HCT116 (cell line): ENCODE data around the gene GPR173. TPM values are rescaled to one million over a fixed set of nuclear protein-coding genes. Genes with fewer than 3 reads are reported as not detected.

ENCODE experiments used
- ATAC-seq: fragments of 200-7000 bp; cut with Tn5 transposase; 2 replicates; pipeline ENCODE4 v1.9.1; 2020; ENCODE audit warnings: mild to moderate bottlenecking, moderate library complexity
- BruUV-seq: library from RNA; stranded (reverse); fragments of 400-500 nt; replicated peaks from 2 replicates; lab custom pipeline; 2021; lab: Mats Ljungman, UMichigan
- CTCF ChIA-PET: fragments of 300-600 bp; sonication (Branson Sonifier 250); formaldehyde crosslinking; loops from one replicate; lab custom pipeline; 2021; ENCODE audit warnings: antibody characterized with exemption; lab: Charles Lee
- POLR2A ChIA-PET: fragments of 300-600, 350-600 bp; sonication (Branson Sonifier 250); formaldehyde crosslinking; loops from one replicate; lab custom pipeline; 2021; ENCODE audit warnings: antibody characterized with exemption; lab: Charles Lee
- RAD21 ChIA-PET, 2 experiments: fragments of 300-600 bp; sonication (Branson Sonifier 250); formaldehyde crosslinking; loops; one replicate each; lab custom pipeline; 2023; ENCODE audit warnings: low total read pairs in 2 of 2; ENCODE audit not compliant: uncharacterized antibody in 2 of 2, unreplicated experiment in 2 of 2, low non-redundant PET in 1 of 2; lab: Charles Lee
- DNase-seq: peaks from one replicate; pipeline ENCODE4 v3.0.0-alpha.2; 2010; ENCODE audit warnings: low read depth, low spot score
- H2AFZ ChIP-seq: fragments of 200-600 bp; shearing (Covaris generic), sonication (generic); 2 replicates; pipeline ENCODE4 v1.6.1; 2017; ENCODE audit warnings: low read depth, mixed run types, mixed read lengths, antibody characterized with exemption, low read length; ENCODE audit not compliant: poor library complexity, severe bottlenecking
- H3K27ac ChIP-seq: 2 replicates; pipeline ENCODE4 v1.5.1; 2012; ENCODE audit warnings: low read depth, low read length
- H3K27me3 ChIP-seq: fragments of 200-600 bp; sonication (generic); 2 replicates; pipeline ENCODE4 v1.6.1; 2016; ENCODE audit warnings: mixed run types, low read length, mixed read lengths; ENCODE audit not compliant: insufficient read depth
- H3K36me3 ChIP-seq, 2 experiments: fragments of 200-500 bp in 1 of 2; fragments of 200-600 bp in 1 of 2; sonication (Bioruptor generic) in 1 of 2; sonication (generic) in 1 of 2; 2 replicates each; pipeline versions ENCODE4 v1.5.1 to v1.6.1; 2014 to 2016; ENCODE audit warnings: low read length in 2 of 2, inconsistent platforms in 1 of 2, mixed read lengths in 1 of 2, mixed run types in 1 of 2; ENCODE audit not compliant: insufficient read depth in 2 of 2, control insufficient read depth in 1 of 2
- H3K4me1 ChIP-seq, 2 experiments: fragments of 200-600 bp in 1 of 2; sonication (generic) in 1 of 2; 2 replicates each; pipeline versions ENCODE4 v1.5.1 to v1.6.1; 2012 to 2017; ENCODE audit warnings: low read length in 2 of 2, inconsistent platforms in 1 of 2, mild to moderate bottlenecking in 1 of 2, mixed read lengths in 1 of 2, mixed run types in 1 of 2, moderate library complexity in 1 of 2; ENCODE audit not compliant: insufficient read depth in 2 of 2, control insufficient read depth in 1 of 2
- H3K4me2 ChIP-seq: fragments of 200-600 bp; sonication (generic); 2 replicates; pipeline ENCODE4 v1.6.1; 2017; ENCODE audit warnings: mixed run types, low read length, mixed read lengths
- H3K4me3 ChIP-seq, 2 experiments: fragments of 200-600 bp in 1 of 2; sonication (generic) in 1 of 2; replicated peaks in 1 of 2; 2 replicates each; pipeline ENCODE4 v1.5.1; 2011 to 2016; ENCODE audit warnings: low read length in 2 of 2, control low read depth in 1 of 2, low read depth in 1 of 2, mild to moderate bottlenecking in 1 of 2, mixed read lengths in 1 of 2, mixed run types in 1 of 2
- H3K79me2 ChIP-seq: fragments of 200-600 bp; sonication (generic); 2 replicates; pipeline ENCODE4 v1.6.1; 2017; ENCODE audit warnings: mild to moderate bottlenecking, mixed run types, low read length, moderate library complexity, mixed read lengths; ENCODE audit not compliant: insufficient read depth
- H3K9ac ChIP-seq: fragments of 200-600 bp; sonication (generic); 2 replicates; pipeline ENCODE4 v1.6.1; 2016; ENCODE audit warnings: low read length, mixed read lengths
- H3K9me2 ChIP-seq: fragments of 200-600 bp; sonication (generic), shearing (Covaris generic); 2 replicates; pipeline ENCODE4 v1.6.1; 2017; ENCODE audit warnings: mixed run types, mild to moderate bottlenecking, moderate library complexity; ENCODE audit not compliant: insufficient read depth
- H3K9me3 ChIP-seq, 2 experiments: fragments of 200-500 bp in 1 of 2; fragments of 200-600 bp in 1 of 2; sonication (Bioruptor generic) in 1 of 2; sonication (generic) in 1 of 2; 2 replicates each; pipeline ENCODE4 v1.6.1; 2014 to 2017; ENCODE audit warnings: low read length in 2 of 2, mixed read lengths in 2 of 2, inconsistent platforms in 1 of 2, low read depth in 1 of 2, mild to moderate bottlenecking in 1 of 2, mixed run types in 1 of 2, moderate library complexity in 1 of 2; ENCODE audit not compliant: control insufficient read depth in 1 of 2, insufficient read depth in 1 of 2
- H4K20me1 ChIP-seq: fragments of 200-600 bp; sonication (generic), shearing (Covaris generic); 2 replicates; pipeline ENCODE4 v1.6.1; 2017; ENCODE audit warnings: mixed run types, mild to moderate bottlenecking, moderate library complexity; ENCODE audit not compliant: insufficient read depth
- ATF3 ChIP-seq: IDR thresholded peaks from 2 replicates; pipeline ENCODE4 v1.6.1; 2012
- CBX3 ChIP-seq: IDR thresholded peaks from 2 replicates; pipeline ENCODE4 v1.6.1; 2012; ENCODE audit warnings: low read depth
- CTCF ChIP-seq, 3 experiments: fragments of 200-600 bp in 1 of 3; sonication (generic) in 1 of 3; IDR thresholded peaks in 2 of 3; conservative IDR thresholded peaks in 1 of 3; 2 replicates each; pipeline ENCODE4 v1.5.1; 2012 to 2017; ENCODE audit warnings: low read depth in 2 of 3, low read length in 2 of 3, antibody characterized with exemption in 1 of 3, borderline replicate concordance in 1 of 3, control low read depth in 1 of 3, mild to moderate bottlenecking in 1 of 3, mixed read lengths in 1 of 3, mixed run types in 1 of 3, moderate library complexity in 1 of 3; ENCODE audit not compliant: insufficient read depth in 1 of 3
- ELF1 ChIP-seq: IDR thresholded peaks from 2 replicates; pipeline ENCODE4 v1.6.1; 2012; ENCODE audit warnings: low read depth, borderline replicate concordance
- FOSL1 ChIP-seq: IDR thresholded peaks from 2 replicates; pipeline ENCODE4 v1.6.1; 2012; ENCODE audit warnings: low read depth
- JUND ChIP-seq: IDR thresholded peaks from 2 replicates; pipeline ENCODE4 v1.6.1; 2012
- MAX ChIP-seq: IDR thresholded peaks from 2 replicates; pipeline ENCODE4 v1.6.1; 2012
- POLR2A ChIP-seq: IDR thresholded peaks from 2 replicates; pipeline ENCODE4 v1.7.0; 2011; ENCODE audit warnings: borderline replicate concordance; ENCODE audit not compliant: insufficient read depth, insufficient read length; ENCODE audit errors: extremely low read depth
- POLR2AphosphoS5 ChIP-seq: IDR thresholded peaks from 2 replicates; pipeline ENCODE4 v1.6.1; 2011; ENCODE audit warnings: mild to moderate bottlenecking, low read depth, low read length, moderate library complexity
- RAD21 ChIP-seq: IDR thresholded peaks from 2 replicates; pipeline ENCODE4 v1.6.1; 2012; ENCODE audit warnings: low read depth, mild to moderate bottlenecking
- REST ChIP-seq: IDR thresholded peaks from 2 replicates; pipeline ENCODE4 v1.6.1; 2012; ENCODE audit warnings: low read depth
- SP1 ChIP-seq: IDR thresholded peaks from 2 replicates; pipeline ENCODE4 v1.6.1; 2012; ENCODE audit warnings: low read depth
- YY1 ChIP-seq: IDR thresholded peaks from 2 replicates; pipeline ENCODE4 v1.6.1; 2011; ENCODE audit warnings: low read length, low read depth, moderate library complexity, mild to moderate bottlenecking; ENCODE audit not compliant: insufficient replicate concordance; ENCODE audit errors: extremely low read depth
- ZBTB33 ChIP-seq: IDR thresholded peaks from 2 replicates; pipeline ENCODE4 v1.6.1; 2011; ENCODE audit warnings: mild to moderate bottlenecking, low read length, moderate library complexity; ENCODE audit not compliant: insufficient replicate concordance; ENCODE audit errors: extremely low read depth
- ZFX ChIP-seq: fragments of 450-650 bp; IDR thresholded peaks from 2 replicates; pipeline ENCODE4 v1.6.1; 2017
- ZNF274 ChIP-seq: fragments of 200-500 bp; sonication (Bioruptor generic); IDR thresholded peaks from 2 replicates; pipeline ENCODE4 v1.6.1; 2014; ENCODE audit warnings: mild to moderate bottlenecking, low read depth, low read length, inconsistent platforms
- intact Hi-C: fragments of 100-400 bp; cut with micrococcal nuclease; formaldehyde crosslinking; loops from 2 replicates; pipeline ENCODE4 v1.10.0; 2022
- total RNA-seq: library from RNA; stranded (reverse); gene quantifications from one replicate; pipeline ENCODE4 v1.2.1, GENCODE V29; 2021; ENCODE audit not compliant: unreplicated experiment

GPR173 gene
- total RNA-seq, 1 experiment from 2014 or later = 3.4 TPM

GRCh38 chrX:53088136-53088974, 39.8 kb downstream of the GPR173 start:
- 0 out of 2 replicates have a peak, but pooled peaks cover under 1% of the 10 kb centered on the region for H3K79me2 ChIP-seq
- no peak overlapping the region for H3K4me3 ChIP-seq
- BruUV-seq = no TSS peak
- peaks cover 0 to 10% of the 10 kb centered on the region in 2 experiments; a peak in 1 of 4 replicates for H3K36me3 ChIP-seq
- no peak overlapping the region for H3K9ac ChIP-seq
- H3K27me3 ChIP-seq = no peaks in the 10 kb centered on the region
- H3K4me1 ChIP-seq = peaks cover 1 to 10% of the 10 kb centered on the region in 2 experiments; a peak in 3 of 4 replicates
- DNase-seq = no peak
- CTCF ChIA-PET = no interaction called here
- no peak overlapping the region for H3K4me2 ChIP-seq
- H3K9me3 ChIP-seq = no peaks in the 10 kb centered on the region
- no peaks in the 10 kb centered on the region for H4K20me1 ChIP-seq
- H2AFZ ChIP-seq = no peak overlapping the region
- no peaks in the 10 kb centered on the region for H3K9me2 ChIP-seq
- H3K27ac ChIP-seq = no peak overlapping the region
- no peak for ATAC-seq
- TF ChIP-seq CBX3 (no peak), POLR2A (no peak), ZNF274 (no peak), JUND (no peak), FOSL1 (no peak), POLR2AphosphoS5 (no peak), ELF1 (no peak), RAD21 (no peak), ZFX (no peak), REST (no peak), ATF3 (no peak), YY1 (no peak), CTCF (IDR thresholded peaks at IDR 0.05 in 2 of 3, conservative IDR thresholded peaks at IDR 0.05 in 1 of 3; ENCODE audit: borderline replicate concordance in 1 of 3, insufficient read depth in 1 of 3, low read depth in 2 of 3, low read length in 2 of 3) (no peak), SP1 (no peak), ZBTB33 (no peak), MAX (no peak)
- RAD21 ChIA-PET = no interaction called here
- POLR2A ChIA-PET = no interaction called here
- intact Hi-C loops = no loop called here
